ENCODE data around the gene CLCN5. TPM values are rescaled to one million over a fixed set of nuclear protein-coding genes. Genes with fewer than 3 reads are reported as not detected.

The CLCN5 gene
- total RNA-seq, 4 donors from 2014 or later: 2.5 to 20.3 (median 17.2) TPM

- H3K27ac ChIP-seq: no peak overlapping the region
- no peaks in the 10 kb centered on the region for H3K9me3 ChIP-seq
- H3K4me1 ChIP-seq: no peaks in the 10 kb centered on the region
- no peaks in the 10 kb centered on the region for H3K27me3 ChIP-seq
- no peak overlapping the region for H3K4me3 ChIP-seq
- no peaks in the 10 kb centered on the region for H3K36me3 ChIP-seq
- DNase-seq: peak in 1 of 3 donors; percentile 47
- TF ChIP-seq CTCF (IDR thresholded peaks at IDR 0.05): no peak
- TF ChIP-seq POLR2A (IDR thresholded peaks at IDR 0.05): no peak
Measured at GRCh38 chrX:50117476-50117875, 195.1 kb downstream of the CLCN5 start.

GRCh38 chrX:50125480-50125879 lies 203.1 kb downstream of the CLCN5 start:
- Histone ChIP-seq H3K27me3 (no peaks in the 10 kb centered on the region), H3K9me3 (no peaks in the 10 kb centered on the region), H3K4me3 (no peak overlapping the region), H3K27ac (no peak overlapping the region), H3K4me1 (no peaks in the 10 kb centered on the region), H3K36me3 (no peaks in the 10 kb centered on the region)
- no peak for DNase-seq
- TF ChIP-seq CTCF (IDR thresholded peaks at IDR 0.05) (no peak), POLR2A (IDR thresholded peaks at IDR 0.05) (no peak)

GRCh38 chrX:50147972-50148371 lies 225.6 kb downstream of the CLCN5 start:
- Histone ChIP-seq H3K27ac (no peak overlapping the region), H3K36me3 (no peaks in the 10 kb centered on the region), H3K9me3 (no peaks in the 10 kb centered on the region), H3K27me3 (no peaks in the 10 kb centered on the region), H3K4me1 (no peaks in the 10 kb centered on the region), H3K4me3 (no peak overlapping the region)
- no peak for DNase-seq
- TF ChIP-seq POLR2A (IDR thresholded peaks at IDR 0.05) (no peak), CTCF (IDR thresholded peaks at IDR 0.05) (no peak)

Small RNA genes lying within 50 kb of the gene (small RNA-seq; reads per million reads assigned to genes)
- gene MIR188 (0 to 0.19 reads per million in 2 donors), gene MIR362 (3.3 to 9.2 reads per million in 2 donors), gene MIR500A (30.0 to 45.6 reads per million in 2 donors), gene MIR500B (0 to 0.06 reads per million in 2 donors), gene MIR501 (28.9 to 31.9 reads per million in 2 donors), gene MIR502 (0.18 to 0.38 reads per million in 2 donors), gene MIR532 (35.8 to 160 reads per million in 2 donors), gene MIR660 (0.70 to 11.7 reads per million in 2 donors), gene RNU6-421P (0 reads per million in 2 donors)

Other genes with a start within 250 kb of the CLCN5 start
- gene PAGE1, start 226.6 kb upstream of the CLCN5 start, total RNA-seq: not detected
- gene PAGE4, start 93.3 kb upstream of the CLCN5 start, total RNA-seq: not detected
- 1 to 10 TPM; 1.2 to 2.5 (median 2.2) TPM for gene USP27X, start 43.1 kb upstream of the CLCN5 start, total RNA-seq

Measured in Peyer's patch (tissue), 4 donors.